GM19035 (cell line): ENCODE data around the gene DGKG.

ENCODE experiments used
- ATAC-seq: cut with Tn5 transposase; IDR thresholded peaks from one replicate; pipeline ENCODE4 v1.9.1; 2021; ENCODE audit not compliant: unreplicated experiment

Gene DGKG

DNA sequence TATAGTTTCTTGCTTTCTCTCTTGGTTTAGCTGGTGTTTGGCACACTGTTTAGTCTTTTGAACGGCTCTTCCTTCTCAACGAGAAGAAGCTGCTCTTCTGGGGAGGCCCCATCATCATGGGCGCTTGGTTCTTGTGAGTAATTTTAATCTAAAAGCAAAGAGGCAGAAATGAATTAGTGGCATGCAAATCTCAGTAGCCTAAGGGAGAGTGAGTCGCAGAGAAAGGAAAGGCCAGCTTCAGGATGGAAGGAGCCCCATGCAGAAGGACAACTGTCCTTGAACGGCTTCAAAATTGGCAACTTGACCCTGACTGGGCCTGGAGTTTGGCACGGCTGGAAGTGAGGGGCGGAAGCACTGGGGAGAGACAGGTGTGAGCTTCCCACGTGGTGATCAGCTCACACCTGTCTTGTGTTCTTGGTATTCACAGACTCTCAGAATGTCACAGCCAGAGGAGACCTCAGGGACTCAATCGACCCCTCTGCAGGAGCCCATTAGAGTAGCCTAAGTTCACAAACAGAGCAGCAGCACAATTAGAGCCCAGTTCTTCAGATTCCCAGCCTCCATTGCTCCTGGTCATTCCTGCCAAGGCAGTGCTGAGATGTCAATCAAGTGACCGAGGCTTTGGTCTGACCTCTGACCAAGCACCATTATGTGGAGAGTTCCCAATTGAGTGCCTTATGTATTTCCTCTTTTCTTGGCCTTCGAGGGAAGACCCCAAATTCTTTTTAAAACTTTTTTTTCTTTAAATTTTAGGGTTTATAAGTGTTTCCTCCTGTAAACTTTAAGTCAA lies 211.8 kb downstream of the DGKG start:
- ATAC-seq: no peak

DNA sequence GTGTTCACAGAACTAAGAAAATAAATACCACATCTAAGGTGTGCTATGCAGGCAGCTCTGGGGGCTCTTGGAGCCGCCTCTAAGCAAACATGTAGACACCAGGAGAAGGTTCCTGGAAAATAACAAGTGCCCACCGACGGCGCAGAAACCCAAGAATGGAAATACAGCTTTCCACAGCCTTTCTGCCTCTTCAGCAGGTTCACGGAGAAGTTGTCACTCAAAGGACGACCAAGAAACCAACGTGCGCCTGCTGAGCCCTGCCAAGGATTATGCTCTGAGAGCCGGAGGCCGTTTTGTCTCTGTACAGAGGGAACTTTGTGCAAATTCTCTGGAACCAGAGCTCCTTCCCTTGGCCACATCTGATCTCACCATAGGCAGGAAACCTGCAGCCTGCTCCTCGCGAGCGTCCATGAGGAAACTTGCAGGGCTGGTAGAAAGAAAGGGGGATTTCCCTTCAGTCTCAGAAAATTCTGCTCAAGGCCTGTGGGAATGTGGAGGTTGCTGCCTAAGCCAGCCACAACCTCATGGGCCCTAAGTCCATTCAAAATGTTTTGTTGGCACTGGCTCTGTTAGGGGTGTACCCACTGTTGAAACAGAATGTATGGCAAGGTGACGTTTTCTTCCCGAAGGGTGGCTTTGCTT lies 212.6 kb downstream of the DGKG start:
- no peak for ATAC-seq

DNA sequence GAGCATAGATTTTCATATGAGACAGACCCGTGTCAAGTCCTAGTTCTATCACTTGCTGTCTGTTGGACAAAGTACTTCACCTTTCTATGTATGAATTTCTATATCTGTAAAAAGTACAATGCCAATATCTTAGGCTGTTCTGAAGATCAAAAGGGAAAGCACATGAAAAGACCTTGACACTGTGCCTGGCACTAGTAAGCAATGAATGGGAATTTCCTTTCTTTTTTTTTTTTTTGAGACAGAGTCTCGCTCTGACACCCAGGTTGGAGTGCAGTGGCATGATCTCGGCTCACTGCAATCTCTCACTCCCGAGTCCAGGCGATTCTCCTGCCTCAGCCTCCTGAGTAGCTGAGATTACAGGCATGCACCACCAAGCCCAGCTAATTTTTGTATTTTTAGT lies 217.8 kb downstream of the DGKG start:
- no peak for ATAC-seq

DNA sequence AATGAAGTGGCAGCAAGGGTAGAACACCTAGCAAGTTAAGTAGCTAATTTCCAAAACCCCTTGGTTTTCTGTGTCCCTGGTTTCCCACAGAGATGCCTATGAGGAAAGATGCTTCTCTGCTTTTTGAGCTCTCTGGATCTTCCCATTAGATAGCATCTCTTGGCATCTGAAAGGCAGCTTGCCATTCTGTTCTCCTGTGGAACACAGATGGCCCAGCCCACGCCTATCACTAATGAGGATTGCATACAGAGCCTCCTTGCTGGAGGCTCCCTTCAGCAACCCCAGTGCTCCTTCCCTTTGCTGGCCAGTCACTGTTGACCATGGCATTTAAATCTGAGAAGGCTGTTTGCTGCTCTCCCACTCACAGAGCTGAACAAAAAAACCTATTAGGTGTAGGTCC lies 218.8 kb downstream of the DGKG start:
- ATAC-seq: no peak

DNA sequence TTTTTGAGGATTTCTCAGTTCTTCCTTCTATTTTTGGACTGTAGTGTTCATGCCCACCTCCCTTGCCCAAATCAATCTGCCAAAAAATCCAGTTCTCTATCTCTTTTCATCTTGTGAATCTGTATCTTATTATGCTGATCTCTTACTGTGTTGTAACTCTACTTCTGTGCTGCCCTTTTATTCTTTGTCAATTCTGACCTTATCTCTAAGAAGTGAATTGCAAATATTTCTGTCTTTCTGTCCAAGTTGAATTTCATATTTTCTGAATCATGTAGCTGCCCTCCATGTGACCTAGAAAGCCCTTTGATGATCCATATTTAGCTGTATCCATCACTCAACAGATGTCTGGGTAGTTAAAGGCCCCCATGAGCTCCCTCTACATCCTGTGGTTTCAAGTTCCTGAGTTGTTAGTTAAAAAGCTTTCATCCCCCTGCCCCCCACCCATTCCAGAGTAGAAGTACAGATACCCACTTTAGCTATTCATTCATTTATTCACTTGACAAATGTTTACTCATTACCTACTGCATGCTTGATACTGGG lies 219.6 kb downstream of the DGKG start:
- ATAC-seq: no peak

DNA sequence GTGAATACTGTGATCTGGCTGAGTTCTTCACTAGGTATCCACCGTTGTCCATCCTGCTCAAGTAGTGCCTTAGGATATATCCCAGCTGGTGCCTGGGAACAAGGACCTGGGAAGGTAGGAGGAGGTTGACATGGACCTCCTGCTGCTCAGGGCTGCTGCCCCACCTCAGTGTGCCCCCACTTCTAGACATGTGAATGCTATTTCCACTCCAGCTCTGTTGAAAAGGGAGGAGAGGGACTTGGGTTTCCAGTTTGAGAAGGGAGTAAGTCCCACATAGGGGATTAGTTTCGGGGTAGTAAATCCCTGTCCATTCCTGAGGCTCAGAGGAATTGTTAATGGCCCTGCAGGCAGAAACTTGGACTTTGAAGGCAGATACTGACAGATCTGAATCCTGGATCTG lies 220.2 kb downstream of the DGKG start:
- ATAC-seq: no peak

DNA sequence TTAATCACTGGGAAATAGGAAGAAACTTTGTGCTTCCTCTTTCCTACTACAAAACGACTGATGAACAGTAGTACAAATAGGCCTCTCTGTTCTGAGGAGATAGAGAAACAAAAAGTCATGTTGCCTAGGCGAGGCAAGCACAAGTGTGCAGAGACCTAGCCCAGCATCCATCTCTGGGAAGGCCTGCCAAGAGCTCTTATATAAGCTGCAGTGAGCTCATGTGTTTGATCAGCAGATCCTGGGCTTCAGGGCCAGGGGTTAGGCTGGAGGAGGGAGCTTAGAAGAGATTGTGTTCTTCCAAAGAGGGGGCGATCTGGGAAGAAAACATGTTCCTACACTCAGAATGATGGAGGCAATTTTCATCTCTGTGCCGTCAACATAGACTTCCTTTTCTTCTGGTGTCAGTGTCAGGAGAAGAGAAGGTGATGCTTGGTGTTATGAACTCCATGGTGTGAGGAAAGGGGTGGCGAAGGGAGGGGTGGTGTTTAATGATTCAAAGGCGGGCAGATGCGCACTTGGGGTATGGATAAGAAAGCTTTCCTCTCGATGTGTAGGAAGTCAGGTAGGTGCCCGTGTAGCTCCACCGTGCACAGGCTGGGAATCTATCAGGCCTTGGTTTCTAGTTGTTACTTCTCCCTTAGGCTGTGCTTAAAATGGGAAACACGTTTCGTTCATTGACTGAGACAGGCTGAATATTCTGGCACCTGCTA lies 223.6 kb downstream of the DGKG start:
- ATAC-seq: no peak

DNA sequence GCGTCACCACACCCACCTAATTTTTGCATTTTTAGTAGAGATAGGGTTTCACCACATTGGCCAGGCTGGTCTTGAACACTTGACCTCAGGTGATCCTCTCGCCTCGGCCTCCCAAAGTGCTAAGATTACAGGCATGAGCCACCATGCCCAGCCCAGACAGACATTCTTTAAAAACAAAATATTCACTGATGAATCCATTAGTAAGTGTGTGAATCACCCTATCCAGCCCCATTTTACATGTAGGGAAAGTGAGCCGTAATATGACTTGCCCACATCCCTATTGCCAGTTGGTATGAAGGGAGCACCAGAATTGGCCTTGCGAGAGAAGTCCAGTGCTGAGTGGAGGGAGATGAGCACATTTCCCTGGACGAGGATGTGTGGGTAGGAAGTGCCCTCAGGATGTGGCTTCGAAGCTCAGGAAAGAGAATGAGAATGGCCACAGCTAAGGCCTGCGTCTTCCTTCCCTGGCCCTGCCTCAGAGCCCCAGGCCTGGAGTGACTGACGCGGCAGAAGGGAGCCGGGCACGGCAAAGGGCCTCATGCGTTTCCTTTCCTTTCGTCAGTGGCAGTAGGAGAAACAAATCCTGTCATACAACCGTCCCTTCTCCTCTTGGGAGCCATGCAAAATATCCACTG lies 224.9 kb downstream of the DGKG start:
- no peak for ATAC-seq

DNA sequence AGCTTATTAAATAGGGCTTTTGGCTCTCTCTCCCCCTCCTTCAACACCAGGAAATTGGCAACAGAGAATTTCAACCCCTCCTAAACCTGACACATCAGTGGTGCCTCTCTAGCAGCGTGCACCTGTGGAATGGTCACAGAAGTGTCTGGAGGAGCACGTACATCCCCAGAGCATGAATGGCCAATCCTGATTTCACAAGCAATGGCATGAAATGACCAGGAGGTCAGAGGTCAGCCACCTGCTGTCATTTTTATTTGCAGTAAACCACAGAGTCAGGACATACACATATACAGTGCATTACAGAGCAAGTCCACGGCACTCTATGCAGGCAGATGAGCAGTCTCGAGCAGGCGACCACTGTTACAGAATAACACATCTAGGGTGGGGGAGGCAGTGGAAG lies 228.1 kb downstream of the DGKG start:
- no peak for ATAC-seq

DNA sequence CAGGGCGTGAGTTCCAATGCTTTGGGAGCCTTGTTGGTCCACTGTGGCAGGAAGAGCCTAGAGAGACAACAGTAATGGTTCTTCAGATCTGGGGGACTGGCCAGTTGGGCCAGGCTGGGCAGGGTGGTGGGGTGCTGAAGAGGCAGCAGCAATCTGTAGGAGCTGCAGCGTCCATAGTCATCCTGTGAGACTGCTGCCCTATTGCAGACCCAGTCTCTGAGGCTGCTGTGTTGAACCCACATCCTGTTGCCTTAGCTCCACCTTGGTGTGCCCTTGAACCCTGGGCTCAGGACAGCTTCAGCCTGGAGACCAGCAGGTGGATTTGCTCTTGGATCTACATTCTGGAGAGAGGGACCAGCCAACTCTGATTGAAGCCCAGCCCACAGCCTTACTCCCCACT lies 229.5 kb downstream of the DGKG start:
- ATAC-seq: no peak

DNA sequence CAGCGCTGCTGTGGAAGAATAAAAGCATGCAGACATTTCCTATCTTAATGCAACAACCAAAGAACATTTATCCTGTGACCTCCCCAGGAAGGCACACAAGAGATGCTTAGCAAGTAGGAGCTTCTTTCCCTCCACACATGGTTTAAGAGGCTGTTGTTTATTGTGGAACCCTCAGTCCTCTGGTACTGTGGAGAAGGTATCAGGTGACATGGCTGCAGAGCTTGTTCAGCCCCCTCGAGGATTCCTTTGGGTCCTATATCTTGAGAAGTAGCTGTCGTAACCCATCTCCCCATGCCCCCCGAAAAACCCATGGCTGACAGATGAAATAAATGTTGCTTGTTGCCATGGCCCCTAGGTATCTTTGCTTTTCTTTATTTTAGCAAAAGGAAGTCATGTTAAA lies 232.8 kb downstream of the DGKG start:
- ATAC-seq: no peak

DNA sequence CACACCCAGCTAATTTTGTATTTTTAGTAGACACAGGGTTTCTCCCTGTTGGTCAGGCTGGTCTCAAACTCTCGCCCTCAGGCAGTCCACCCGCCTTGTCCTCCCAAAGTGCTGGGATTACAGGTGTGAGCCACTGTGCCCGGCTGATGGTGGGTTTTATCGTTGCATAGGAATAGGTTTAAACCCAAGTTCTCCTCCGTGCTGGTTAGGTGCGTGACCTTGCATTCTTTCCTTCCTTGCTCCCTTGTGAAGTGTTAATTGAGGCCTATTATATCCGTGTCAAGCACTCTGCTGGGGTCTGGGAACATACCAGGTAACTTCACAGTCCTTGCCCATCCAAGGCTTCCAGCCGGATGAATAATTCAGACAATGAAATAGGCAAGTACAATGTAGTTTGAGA lies 233.9 kb downstream of the DGKG start:
- ATAC-seq: no peak

DNA sequence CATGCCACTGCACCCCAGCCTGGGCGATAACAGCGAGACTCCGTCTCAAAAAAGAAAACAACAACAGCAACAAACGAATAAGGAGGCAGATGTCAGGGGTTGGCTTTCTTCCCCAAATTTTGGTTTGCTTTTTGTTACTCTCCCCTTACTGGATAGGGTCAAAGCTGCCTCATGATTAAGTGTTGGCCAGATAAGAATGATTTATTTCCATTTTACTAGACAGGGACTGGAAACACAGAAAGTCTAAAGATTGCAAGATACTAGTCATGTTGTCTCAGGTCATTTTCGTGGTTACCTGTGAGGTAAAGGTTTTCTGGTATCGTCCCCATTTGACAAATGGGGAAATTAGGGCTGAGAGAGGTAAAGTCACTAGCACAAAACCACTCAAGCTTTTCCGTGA lies 234.6 kb downstream of the DGKG start:
- ATAC-seq: no peak

DNA sequence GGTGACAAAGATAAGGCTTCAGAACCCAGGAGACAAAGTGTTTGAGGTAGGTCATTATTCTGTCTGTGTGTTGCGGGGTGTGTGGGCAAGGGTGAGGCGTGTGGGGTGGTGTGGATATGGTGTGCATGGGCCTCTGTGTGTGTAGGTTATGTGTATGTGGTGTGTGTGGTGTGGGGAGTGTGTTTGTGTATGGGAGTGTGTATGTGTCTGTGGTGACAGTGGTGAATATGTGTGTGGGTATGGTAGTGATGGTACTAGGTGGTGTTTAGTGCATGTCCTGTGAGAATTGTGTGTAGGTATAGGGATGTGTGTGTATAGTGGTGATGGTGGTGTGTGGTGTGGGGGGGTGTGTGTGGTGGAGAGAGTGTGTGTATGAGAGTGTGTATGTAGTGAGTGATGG lies 236.9 kb downstream of the DGKG start:
- ATAC-seq: no peak

DNA sequence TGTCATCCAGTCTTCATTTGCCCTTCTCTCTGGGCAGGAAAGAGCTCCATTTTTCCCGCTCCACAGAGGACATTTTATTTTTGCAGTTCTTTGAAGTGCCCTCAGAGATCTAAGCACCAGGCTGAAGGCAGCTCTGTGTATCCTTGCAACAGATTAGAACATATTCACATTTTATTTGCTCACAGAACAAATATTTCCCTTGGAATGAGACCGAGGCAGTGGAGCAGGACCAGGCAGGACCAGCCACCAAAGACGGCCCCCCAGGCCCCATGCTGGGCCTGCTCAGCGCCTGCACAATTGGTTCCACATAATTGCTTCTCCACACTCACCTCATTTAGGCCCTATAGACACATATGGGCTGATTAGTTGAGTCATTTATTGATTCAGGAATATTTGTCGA lies 237.4 kb downstream of the DGKG start:
- ATAC-seq: no peak

DNA sequence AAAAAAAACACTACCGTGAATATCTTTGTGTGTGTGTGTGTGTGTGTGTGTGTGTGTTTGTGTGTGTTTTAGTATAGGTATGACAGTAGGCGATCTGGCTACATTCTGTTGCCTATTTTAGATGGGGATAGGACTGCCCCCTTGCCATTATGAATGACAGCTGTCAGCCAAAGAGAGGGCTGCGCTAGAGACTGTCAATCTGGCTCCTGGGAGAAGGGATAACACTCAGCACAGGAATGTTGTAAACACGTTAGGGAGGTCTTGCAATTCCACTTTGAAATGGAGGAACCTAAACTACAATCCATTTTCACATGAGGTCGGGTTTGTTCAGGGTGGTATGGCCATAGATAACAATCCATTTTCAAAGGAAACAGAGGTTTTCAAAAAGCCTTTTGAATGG lies 239.0 kb downstream of the DGKG start:
- no peak for ATAC-seq

DNA sequence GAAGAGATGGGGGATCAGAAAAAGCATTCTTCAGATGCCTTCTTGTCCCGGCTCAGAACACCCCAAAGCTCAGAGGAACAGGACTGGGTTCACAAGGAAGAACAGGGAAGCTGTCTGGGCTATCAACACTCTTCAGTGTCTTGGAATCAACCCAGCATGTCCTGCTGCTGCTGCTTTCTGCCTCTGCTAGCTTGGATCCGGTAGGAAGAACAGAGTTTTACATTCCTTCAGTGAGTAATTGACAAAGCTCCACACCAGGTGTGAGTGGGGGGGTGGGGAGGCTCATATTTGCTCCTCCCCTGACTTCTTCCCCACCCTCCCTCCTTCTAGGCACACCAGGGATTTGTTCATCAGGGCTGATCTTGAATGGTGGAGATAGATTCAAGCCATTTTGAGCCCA lies 240.1 kb downstream of the DGKG start:
- ATAC-seq: no peak

DNA sequence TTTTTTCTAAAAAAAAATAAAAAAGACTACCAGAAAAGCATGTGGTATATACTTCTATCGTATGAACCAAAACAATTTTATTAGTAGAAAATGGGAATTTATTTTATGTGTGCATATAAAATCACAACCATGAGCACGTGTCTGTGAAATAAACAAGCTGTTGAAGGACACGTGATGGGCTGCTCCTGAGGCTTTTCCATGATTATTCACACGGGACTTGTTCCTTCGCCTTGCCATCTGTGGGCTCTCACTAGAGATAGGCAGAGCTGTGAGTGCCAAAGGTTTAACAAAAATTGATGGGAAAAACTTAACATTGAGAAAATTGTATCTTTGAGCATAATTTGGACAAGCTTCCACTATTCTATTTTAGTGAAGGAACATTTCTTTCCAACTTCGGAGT lies 240.8 kb downstream of the DGKG start:
- no peak for ATAC-seq

DNA sequence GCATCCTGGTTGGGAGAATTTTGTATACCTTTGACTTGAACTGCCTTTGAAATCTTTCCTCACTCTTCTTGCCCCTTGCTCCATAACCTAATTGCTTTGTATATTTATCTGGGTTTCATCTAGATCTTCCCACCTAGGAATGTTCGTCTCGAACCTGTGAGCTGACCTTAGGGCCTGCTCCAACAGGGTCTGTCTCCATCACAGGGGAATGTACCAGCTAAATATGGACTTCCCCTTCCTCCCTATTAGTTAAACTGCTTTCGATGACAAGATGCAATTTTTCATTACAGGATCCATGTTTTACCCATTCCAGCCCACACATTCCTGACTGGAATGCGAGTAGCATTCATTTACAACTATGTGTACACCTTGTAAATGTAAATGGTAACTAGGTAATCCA lies 242.5 kb downstream of the DGKG start:
- ATAC-seq: no peak

DNA sequence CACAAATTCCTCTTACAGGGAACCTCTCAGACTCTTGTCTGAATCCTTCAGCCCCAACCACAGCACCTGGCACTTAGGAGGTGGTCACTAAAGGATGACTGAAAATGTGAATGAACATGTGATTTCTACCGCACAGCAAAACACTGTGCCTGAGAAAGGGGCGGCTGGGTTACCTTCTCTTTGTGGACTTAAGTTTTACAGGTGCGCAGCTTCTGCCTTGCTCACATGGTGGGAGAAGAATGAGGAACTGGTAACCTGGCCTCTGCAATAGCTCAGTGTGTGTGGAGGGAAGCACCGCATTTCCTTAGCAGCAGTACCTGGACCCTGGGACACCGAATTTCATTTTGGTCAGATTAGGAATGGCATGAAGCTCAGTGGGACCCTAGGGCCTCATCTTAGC lies 243.3 kb downstream of the DGKG start:
- ATAC-seq: no peak

DNA sequence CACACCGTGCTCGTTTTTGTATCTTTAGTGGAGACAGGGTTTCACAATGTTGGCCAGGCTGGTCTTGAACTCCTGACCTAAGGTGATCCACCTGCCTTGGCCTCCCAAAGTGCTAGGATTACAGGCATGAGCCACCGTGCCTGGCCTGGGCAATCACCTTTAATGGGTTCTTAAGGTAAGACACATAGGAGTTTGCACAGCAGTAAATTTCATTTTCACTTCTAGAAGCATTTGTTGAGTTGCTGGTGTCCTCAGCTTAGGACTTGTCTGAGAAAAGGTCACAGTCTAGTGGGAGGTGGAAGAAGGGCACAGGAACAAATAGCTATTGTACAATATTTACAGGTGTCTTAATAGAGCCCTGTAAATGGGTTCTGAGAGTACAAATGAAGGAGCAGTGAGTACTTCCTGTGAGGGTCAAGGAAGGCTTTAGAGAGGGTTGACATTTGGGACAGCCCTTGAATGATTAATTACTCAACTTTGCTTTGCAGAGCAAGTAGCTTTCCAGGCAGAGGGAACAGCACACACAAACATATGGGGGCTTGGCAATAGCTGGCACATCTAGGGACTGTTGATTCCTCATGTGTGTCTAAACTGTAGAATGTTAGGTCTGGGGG lies 244.4 kb downstream of the DGKG start:
- ATAC-seq: no peak
